Cardiac atrium fibroblast (primary cell): ENCODE data around the gene CCDC57. TPM values are rescaled to one million over a fixed set of nuclear protein-coding genes. Genes with fewer than 3 reads are reported as not detected.

Experiments used
- total RNA-seq: library from RNA; depleted of rRNA; stranded (reverse); fragments of >200 nt; gene quantifications from 2 replicates; pipeline ENCODE4 v1.2.3, GENCODE V29; 2015

The CCDC57 gene
- 6.5 and 9.4 TPM in 2 replicates for total RNA-seq

GRCh38 chr17:82212331-82213250 lies at the start of gene CCDC57:
TSS of gene CCDC57 (minus strand) at chr17:82212842. CDS start at chr17:82201944, 10,898 bp downstream.

GRCh38 chr17:82228842-82229697 lies 16.4 kb upstream of the CCDC57 start, which contains the start of gene SLC16A3:
TSS of gene SLC16A3 (plus strand) at chr17:82229042. CDS start at chr17:82236009, 6,967 bp downstream.

GRCh38 chr17:82098169-82098938 lies 114.3 kb downstream of the CCDC57 start, which contains the start of gene FASN:
TSS of gene FASN (minus strand) at chr17:82098236. CDS start at chr17:82096445, 1,791 bp downstream.

GRCh38 chr17:82065638-82066303 lies 146.9 kb downstream of the CCDC57 start, which contains the start of gene DUS1L:
TSS of gene DUS1L (minus strand) at chr17:82065804. CDS start at chr17:82065059, 745 bp downstream.

GRCh38 chr17:82051776-82052637 lies 160.6 kb downstream of the CCDC57 start, which contains the start of the genes GPS1 and RFNG:
TSS of gene GPS1 (plus strand) at chr17:82051898. CDS start at chr17:82051932, 34 bp downstream.
TSS of gene RFNG (minus strand) at chr17:82051811. CDS start at chr17:82051766, 45 bp downstream.

Other genes starting within 250 kb of the CCDC57 start
- gene ASPSCR1, start 235.2 kb downstream of the CCDC57 start, total RNA-seq: 14.3 and 17.8 TPM in 2 replicates
- gene CENPX, start 190.0 kb downstream of the CCDC57 start, total RNA-seq: 69.9 and 77.9 TPM in 2 replicates
- gene LRRC45, start 189.5 kb downstream of the CCDC57 start, total RNA-seq: 7.9 and 8.8 TPM in 2 replicates
- gene RAC3, start 181.2 kb downstream of the CCDC57 start, total RNA-seq: 32.6 and 38.8 TPM in 2 replicates
- 83.4 and 156 TPM in 2 replicates for gene DCXR, start 175.1 kb downstream of the CCDC57 start, total RNA-seq
- 34.7 and 43.7 TPM in 2 replicates for gene RFNG, start 161.0 kb downstream of the CCDC57 start, total RNA-seq
- gene GPS1, start 160.9 kb downstream of the CCDC57 start, total RNA-seq: 91.0 and 91.7 TPM in 2 replicates
- gene DUS1L, start 147.0 kb downstream of the CCDC57 start, total RNA-seq: 33.0 and 34.7 TPM in 2 replicates
- gene FASN, start 114.6 kb downstream of the CCDC57 start, total RNA-seq: 80.9 and 170 TPM in 2 replicates
- gene SLC16A3, start 16.2 kb upstream of the CCDC57 start, total RNA-seq: 600 and 632 TPM in 2 replicates
- 28.7 and 31.3 TPM in 2 replicates for gene CSNK1D, start 60.9 kb upstream of the CCDC57 start, total RNA-seq
- gene CD7, start 104.8 kb upstream of the CCDC57 start, total RNA-seq: 0.49 TPM in 1 of 2 replicates, not detected in the other
- gene SECTM1, start 120.9 kb upstream of the CCDC57 start, total RNA-seq: 18.4 and 25.6 TPM in 2 replicates
- gene TEX19, start 146.4 kb upstream of the CCDC57 start, total RNA-seq: not detected in 2 replicates
- not detected in 2 replicates for gene UTS2R, start 158.9 kb upstream of the CCDC57 start, total RNA-seq
- gene HEXD, start 205.5 kb upstream of the CCDC57 start, total RNA-seq: 6.8 and 11.2 TPM in 2 replicates
- gene OGFOD3, start 205.7 kb upstream of the CCDC57 start, total RNA-seq: 39.2 and 40.1 TPM in 2 replicates
- gene CYBC1, start 237.9 kb upstream of the CCDC57 start, total RNA-seq: 58.2 and 59.4 TPM in 2 replicates
- gene NARF, start 245.9 kb upstream of the CCDC57 start, total RNA-seq: 22.2 and 26.0 TPM in 2 replicates